Epithelial cell of esophagus (primary cell): Measurements from ENCODE around the gene AMPD2.

Source experiments
- DNase-seq: peaks from one replicate; pipeline ENCODE4 v3.0.0; 2010; ENCODE audit warnings: low read depth
- H3K4me3 ChIP-seq: 2 replicates; pipeline ENCODE4 v1.5.1; 2011; ENCODE audit warnings: mild to moderate bottlenecking, low read length, control low read depth
- TF ChIP-seq, protein P1 (sequence below): IDR thresholded peaks from 2 replicates; pipeline ENCODE4 v1.5.1; 2011; ENCODE audit warnings: low read depth, mild to moderate bottlenecking, low read length, control low read depth, inconsistent platforms; ENCODE audit not compliant: insufficient read depth; ENCODE audit errors: missing control alignments

Gene AMPD2

DNA sequence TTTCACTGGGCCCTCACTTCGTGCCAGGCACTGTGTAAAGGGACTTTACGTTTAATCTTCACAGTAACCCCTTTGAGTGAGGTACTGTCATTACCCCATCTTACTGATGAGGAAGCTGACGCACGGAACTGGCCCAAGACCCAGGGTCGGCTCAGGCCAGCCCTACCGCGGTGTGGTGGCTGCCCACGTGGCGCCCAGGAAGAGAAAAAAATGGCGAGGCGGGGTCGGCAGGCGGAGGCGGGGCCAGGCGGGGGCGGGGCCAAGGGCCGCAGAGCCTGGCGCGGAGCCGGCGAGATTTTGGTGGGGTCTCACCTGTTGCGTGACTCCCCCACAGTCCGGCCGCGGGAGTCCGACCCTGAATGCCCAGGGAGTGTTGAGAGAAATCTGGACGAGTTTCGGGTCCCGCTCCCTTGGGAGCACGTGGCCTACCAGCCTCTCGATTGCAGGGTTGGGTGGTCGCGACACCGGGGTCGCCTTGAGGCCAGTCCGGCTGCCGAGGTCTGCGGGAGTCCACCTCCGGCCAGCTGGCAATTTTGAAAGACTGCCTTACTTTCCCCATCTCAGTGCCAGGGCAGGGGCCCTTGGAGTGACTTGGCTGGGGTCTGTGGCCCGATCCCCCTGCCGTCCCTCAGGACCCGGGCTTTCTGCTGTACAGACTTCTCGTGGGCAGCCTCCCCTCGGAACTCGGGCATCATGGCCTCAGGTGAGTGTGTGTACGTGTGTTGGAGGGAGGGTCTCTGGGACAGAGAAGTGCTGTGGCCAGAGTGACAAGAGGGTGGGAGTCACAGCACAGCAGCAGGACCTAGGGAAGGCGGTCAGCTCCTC lies at the start of gene AMPD2, which contains the start of gene GNAT2:
Gene AMPD2, plus strand, starts transcription at position 262 of the 825 bp plus-strand sequence. CDS start 1,339 bp downstream, outside the sequence.
Gene GNAT2, minus strand, starts transcription at position 41 of the 825 bp plus-strand sequence. CDS start 6,746 bp downstream, outside the sequence.
- TF ChIP-seq, protein P1, sequence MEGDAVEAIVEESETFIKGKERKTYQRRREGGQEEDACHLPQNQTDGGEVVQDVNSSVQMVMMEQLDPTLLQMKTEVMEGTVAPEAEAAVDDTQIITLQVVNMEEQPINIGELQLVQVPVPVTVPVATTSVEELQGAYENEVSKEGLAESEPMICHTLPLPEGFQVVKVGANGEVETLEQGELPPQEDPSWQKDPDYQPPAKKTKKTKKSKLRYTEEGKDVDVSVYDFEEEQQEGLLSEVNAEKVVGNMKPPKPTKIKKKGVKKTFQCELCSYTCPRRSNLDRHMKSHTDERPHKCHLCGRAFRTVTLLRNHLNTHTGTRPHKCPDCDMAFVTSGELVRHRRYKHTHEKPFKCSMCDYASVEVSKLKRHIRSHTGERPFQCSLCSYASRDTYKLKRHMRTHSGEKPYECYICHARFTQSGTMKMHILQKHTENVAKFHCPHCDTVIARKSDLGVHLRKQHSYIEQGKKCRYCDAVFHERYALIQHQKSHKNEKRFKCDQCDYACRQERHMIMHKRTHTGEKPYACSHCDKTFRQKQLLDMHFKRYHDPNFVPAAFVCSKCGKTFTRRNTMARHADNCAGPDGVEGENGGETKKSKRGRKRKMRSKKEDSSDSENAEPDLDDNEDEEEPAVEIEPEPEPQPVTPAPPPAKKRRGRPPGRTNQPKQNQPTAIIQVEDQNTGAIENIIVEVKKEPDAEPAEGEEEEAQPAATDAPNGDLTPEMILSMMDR: no peak
- peak within 1 kb of the TSS; percentile 86 for H3K4me3 ChIP-seq
- peak; percentile 71 for DNase-seq

DNA sequence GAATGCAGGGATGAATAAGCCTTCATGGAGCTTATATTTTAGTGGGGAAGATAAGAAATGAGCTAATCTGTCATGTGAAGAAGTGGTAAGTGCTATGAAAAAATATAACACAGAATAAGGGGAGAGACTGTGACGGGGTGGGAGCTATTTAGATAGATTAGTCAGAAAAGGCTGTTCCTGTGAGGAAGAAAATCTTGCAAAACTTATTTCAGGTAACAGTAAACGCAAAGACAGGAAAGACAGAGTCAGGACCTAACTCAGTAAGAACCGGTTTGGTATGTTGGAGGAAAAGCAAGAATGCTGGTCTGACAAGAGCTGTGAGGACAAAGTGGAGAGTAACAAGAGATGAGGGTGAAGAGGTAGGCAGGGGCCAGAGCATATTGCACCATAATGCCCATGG lies 49.2 kb upstream of the AMPD2 start:
- TF ChIP-seq, protein P1: no peak
- H3K4me3 ChIP-seq: no peak overlapping the region
- DNase-seq: peak; percentile 94

DNA sequence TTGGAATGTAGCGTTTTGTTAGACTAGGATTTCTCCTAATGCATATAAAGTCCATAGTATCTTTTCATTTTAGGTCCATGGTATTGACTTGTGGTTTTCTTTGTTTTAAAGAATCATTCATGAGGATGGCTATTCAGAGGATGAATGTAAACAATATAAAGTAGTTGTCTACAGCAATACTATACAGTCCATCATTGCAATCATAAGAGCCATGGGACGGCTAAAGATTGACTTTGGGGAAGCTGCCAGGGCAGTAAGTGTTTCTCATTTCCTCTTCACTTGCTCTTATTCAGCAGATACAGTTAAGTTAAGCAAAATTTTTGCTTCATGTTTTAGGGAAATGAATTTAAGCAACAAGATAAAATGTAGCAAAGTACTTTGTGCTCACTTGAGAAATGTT lies 45.9 kb upstream of the AMPD2 start:
- no peak for DNase-seq
- H3K4me3 ChIP-seq: no peak overlapping the region
- TF ChIP-seq, protein P1: no peak

DNA sequence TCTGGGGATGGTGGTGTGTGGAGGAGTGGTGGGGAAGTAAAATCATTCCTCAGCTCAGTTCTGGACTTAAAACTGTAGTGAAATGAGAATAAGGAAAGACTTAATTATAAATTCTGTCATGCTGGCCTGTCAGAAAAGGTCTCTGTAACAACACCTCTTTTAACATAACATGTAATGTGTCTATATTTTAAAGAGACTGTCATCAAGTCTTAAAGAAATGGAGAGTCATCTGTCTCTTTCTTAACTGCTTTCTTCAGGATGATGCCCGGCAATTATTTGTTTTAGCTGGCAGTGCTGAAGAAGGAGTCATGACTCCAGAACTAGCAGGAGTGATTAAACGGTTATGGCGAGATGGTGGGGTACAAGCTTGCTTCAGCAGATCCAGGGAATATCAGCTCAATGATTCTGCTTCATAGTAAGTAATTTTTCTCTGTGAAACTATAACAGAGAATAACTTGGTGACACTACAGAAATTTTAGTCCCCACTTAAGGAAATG lies 40.6 kb upstream of the AMPD2 start:
- H3K4me3 ChIP-seq: no peak overlapping the region
- TF ChIP-seq, protein P1: no peak
- DNase-seq: no peak

DNA sequence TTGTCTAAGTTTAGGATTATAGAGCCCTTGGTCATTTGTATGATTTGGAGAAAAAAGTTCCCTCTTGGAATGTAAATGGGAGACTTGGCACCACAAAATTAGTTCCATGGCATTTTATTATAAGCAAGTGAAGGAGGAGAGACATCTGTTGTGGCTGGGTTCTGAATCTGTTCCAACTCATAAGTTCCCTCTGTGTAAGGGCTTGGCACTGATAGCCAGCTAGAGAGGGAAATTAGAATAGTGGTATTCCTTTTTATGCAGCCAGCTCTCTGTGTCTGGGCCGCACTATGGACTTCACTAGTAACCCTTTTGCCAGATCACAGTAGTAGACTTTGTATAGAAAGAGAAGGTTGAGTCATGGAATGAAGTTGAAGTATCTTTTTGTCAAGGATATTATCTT lies 40.1 kb upstream of the AMPD2 start:
- no peak for DNase-seq
- TF ChIP-seq, protein P1: no peak

DNA sequence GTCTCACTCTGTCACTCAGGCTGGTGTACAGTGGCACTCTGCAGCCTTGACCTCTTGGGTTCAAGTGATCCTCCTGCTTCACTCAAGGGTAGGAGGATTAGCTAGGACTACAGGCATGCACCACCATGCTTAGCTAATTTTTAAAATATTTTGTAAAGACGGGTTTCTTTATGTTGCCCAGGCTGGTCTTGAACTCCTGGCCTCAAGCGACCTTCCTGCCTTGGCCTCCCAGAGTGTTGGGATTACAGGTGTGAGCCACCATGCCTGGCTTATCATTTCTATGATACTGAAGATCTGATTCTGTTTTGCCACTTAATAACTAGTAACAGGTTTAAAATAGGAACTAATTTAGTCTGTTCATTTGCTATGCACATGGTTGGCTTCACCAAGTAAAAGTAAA lies 37.6 kb upstream of the AMPD2 start:
- TF ChIP-seq, protein P1: no peak
- DNase-seq: no peak
- H3K4me3 ChIP-seq: no peak overlapping the region

More for the DNA sequence above, 40.1 kb upstream of the AMPD2 start:
- H3K4me3 ChIP-seq: no peak overlapping the region

DNA sequence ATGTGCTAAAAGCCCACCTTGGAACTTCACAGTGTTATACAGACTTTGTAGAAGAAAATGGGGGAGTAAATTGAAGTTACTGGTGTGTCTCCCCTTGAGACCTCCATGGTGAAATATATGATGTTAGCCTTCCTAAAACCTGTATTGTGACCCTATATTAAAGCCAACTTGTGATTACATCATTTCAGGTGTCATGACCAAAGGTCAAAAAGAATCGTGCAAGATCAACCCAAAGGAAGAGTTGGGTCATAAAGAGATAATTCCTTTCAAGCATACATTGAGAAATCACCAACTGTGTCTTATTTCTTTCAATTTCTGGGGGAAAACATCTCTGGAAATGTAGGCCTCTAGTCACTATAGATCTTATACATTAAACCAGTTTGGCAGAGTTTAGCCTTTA lies 34.9 kb upstream of the AMPD2 start:
- TF ChIP-seq, protein P1: no peak
- DNase-seq: no peak
- H3K4me3 ChIP-seq: no peak overlapping the region
